ENCODE measurements around the gene FRMPD4. TPM values are rescaled to one million over a fixed set of nuclear protein-coding genes. Genes with fewer than 3 reads are reported as not detected.

The FRMPD4 gene
- total RNA-seq, 1 experiment from 2014 or later = 0.24 TPM

GRCh38 chrX:12379671-12380070 lies 241.4 kb downstream of the FRMPD4 start:
- Histone ChIP-seq H4K91ac (ENCODE audit: insufficient read length, low read depth, low read length) (no peak overlapping the region), H3K27ac (ENCODE audit: insufficient read length, low read depth, low read length) (no peak overlapping the region), H3K4ac (ENCODE audit: low read depth, low read length) (no peak overlapping the region), H3K23ac (ENCODE audit: insufficient read length, low read depth, low read length) (no peak overlapping the region), H3K9me3 (ENCODE audit: control insufficient read depth, low read depth, low read length) (no peaks in the 10 kb centered on the region), H3K23me2 (ENCODE audit: insufficient read length, low read depth, low read length, poor library complexity, severe bottlenecking) (no peaks in the 10 kb centered on the region), H3K79me2 (ENCODE audit: insufficient read depth, low read length) (no peaks in the 10 kb centered on the region), H3K27me3 (ENCODE audit: insufficient read depth, low read length) (no peaks in the 10 kb centered on the region), H2AFZ (ENCODE audit: low read length) (no peak overlapping the region), H2BK15ac (ENCODE audit: low read depth, low read length) (no peak overlapping the region), H4K20me1 (ENCODE audit: control insufficient read depth, insufficient read depth, insufficient read length) (no peaks in the 10 kb centered on the region), H3T11ph (ENCODE audit: low read length) (no peak overlapping the region), H2BK20ac (ENCODE audit: low read depth, low read length, poor library complexity, severe bottlenecking) (no peak overlapping the region), H3K4me1 (ENCODE audit: insufficient read depth, low read length) (no peaks in the 10 kb centered on the region; the same call in 1 of the 2 replicates), H2BK5ac (ENCODE audit: insufficient read length, low read length) (no peak overlapping the region), H4K8ac (replicated peaks; ENCODE audit: insufficient read length, low read depth, low read length) (no peak overlapping the region), H2BK12ac (ENCODE audit: insufficient read length, low read depth, low read length) (no peak overlapping the region), H3K4me2 (ENCODE audit: insufficient read depth, insufficient read length, low read length) (no peak overlapping the region), H3K79me1 (ENCODE audit: insufficient read depth, low read depth, low read length, poor library complexity, severe bottlenecking) (no peaks in the 10 kb centered on the region), H4K5ac (ENCODE audit: insufficient read length, low read depth, low read length) (no peak overlapping the region), H3K9ac (ENCODE audit: extremely low read depth, insufficient read length, low read length) (no peak overlapping the region), H2BK120ac (ENCODE audit: low read depth, low read length, poor library complexity, severe bottlenecking) (no peak overlapping the region), H3K14ac (ENCODE audit: insufficient read depth, low read length) (no peak overlapping the region), H3K56ac (ENCODE audit: insufficient read length, low read depth, low read length) (no peak overlapping the region), H3K18ac (ENCODE audit: insufficient read length, low read depth, low read length) (no peak overlapping the region), H2AK5ac (ENCODE audit: insufficient read length, low read length) (no peak overlapping the region)
- H3K27ac Mint-ChIP-seq = no peak overlapping the region
- H3K9me3 Mint-ChIP-seq = peaks cover 67 to 70% of the 10 kb centered on the region in 2 experiments
- no peak overlapping the region for H3K4me3 Mint-ChIP-seq
- TF ChIP-seq CTCF (conservative IDR thresholded peaks at IDR 0.05) = no peak
- no peak for DNase-seq
- no CpG with 5 or more reads among the region's 3 CpGs for WGBS (ENCODE audit: extremely low coverage, insufficient read length, low lambda C conversion rate)
- peaks cover 3 to 5% of the 10 kb centered on the region in 2 experiments; a peak in 1 of 4 replicates for H3K4me1 Mint-ChIP-seq
- H3K36me3 Mint-ChIP-seq (ENCODE audit: insufficient read depth in 1 of 3, low read depth in 3 of 3) = no peaks in the 10 kb centered on the region; a peak in 1 of 7 replicates
- no peaks in the 10 kb centered on the region for H3K27me3 Mint-ChIP-seq (ENCODE audit: low read depth)

Measured in H9 (cell line).